NCI-H1105 (cell line): ENCODE results near the gene CRYAB.

Source experiments
- DNase-seq: peaks from one replicate; lab custom pipeline; 2025; lab: John Stamatoyannopoulos, UW

CRYAB gene

GRCh38 chr11:111911563-111912401, at the start of gene CRYAB:
TSS of gene CRYAB (minus strand) at chr11:111911770. CDS start at chr11:111911724, 46 bp downstream.
- no peak for DNase-seq

GRCh38 chr11:111960916-111961315, 49.3 kb upstream of the CRYAB start:
- DNase-seq, result no peak

GRCh38 chr11:111957663-111958444, 46.3 kb upstream of the CRYAB start:
- no peak for DNase-seq

GRCh38 chr11:111954154-111954553, 42.6 kb upstream of the CRYAB start:
- no peak for DNase-seq

GRCh38 chr11:111951565-111951964, 40.0 kb upstream of the CRYAB start:
- DNase-seq, result no peak

- DNase-seq, result no peak
Measured at GRCh38 chr11:111949519-111950426, 38.2 kb upstream of the CRYAB start.

GRCh38 chr11:111947143-111947542, 35.6 kb upstream of the CRYAB start:
- no peak for DNase-seq

- no peak for DNase-seq
Measured at GRCh38 chr11:111946499-111946898, 34.9 kb upstream of the CRYAB start.

- DNase-seq, result no peak
Measured at GRCh38 chr11:111945198-111945597, 33.6 kb upstream of the CRYAB start.

- no peak for DNase-seq
Measured at GRCh38 chr11:111944651-111945051, 33.1 kb upstream of the CRYAB start.

GRCh38 chr11:111944139-111944538, 32.6 kb upstream of the CRYAB start:
- no peak for DNase-seq

- no peak for DNase-seq
Measured at GRCh38 chr11:111942829-111943228, 31.3 kb upstream of the CRYAB start.

GRCh38 chr11:111941963-111942362, 30.4 kb upstream of the CRYAB start:
- no peak for DNase-seq

- DNase-seq, result no peak
Measured at GRCh38 chr11:111939836-111940604, 28.4 kb upstream of the CRYAB start.

GRCh38 chr11:111938687-111939160, 27.2 kb upstream of the CRYAB start:
- DNase-seq, result no peak

- DNase-seq, result no peak
Measured at GRCh38 chr11:111937844-111938243, 26.3 kb upstream of the CRYAB start.

GRCh38 chr11:111937461-111937769, 25.8 kb upstream of the CRYAB start:
- no peak for DNase-seq

GRCh38 chr11:111936040-111936540, 24.5 kb upstream of the CRYAB start:
- no peak for DNase-seq

- DNase-seq, result no peak
Measured at GRCh38 chr11:111935317-111936039, 23.9 kb upstream of the CRYAB start.

GRCh38 chr11:111934306-111934705, 22.7 kb upstream of the CRYAB start:
- DNase-seq, result no peak
